Activated naive CD8-positive, alpha-beta T cell treated with anti-CD3 and anti-CD28 coated beads for 36 hours (primary cell): ENCODE measurements around the gene DAGLA. TPM values are rescaled to one million over a fixed set of nuclear protein-coding genes. Genes with fewer than 3 reads are reported as not detected.
A peak's percentile ranks its signal among the peaks of the same experiment; 100 is the strongest.
"Not testable (repeated sequence)": the region's sequence is repeated elsewhere in the genome, so short reads cannot be mapped to it uniquely, and the experiment has no call there.

ENCODE experiments used
- DNase-seq: peaks from one replicate; pipeline ENCODE4 v3.0.0; 2021
- H3K27ac Mint-ChIP-seq: one replicate; pipeline ENCODE4 v1.8.0; 2022; ENCODE audit warnings: mild to moderate bottlenecking, moderate library complexity, mixed read lengths
- H3K27me3 Mint-ChIP-seq: one replicate; pipeline ENCODE4 v1.8.0; 2022; ENCODE audit warnings: mild to moderate bottlenecking, mixed read lengths
- H3K36me3 Mint-ChIP-seq: one replicate; pipeline ENCODE4 v1.8.0; 2021; ENCODE audit warnings: mild to moderate bottlenecking, mixed read lengths
- H3K4me1 Mint-ChIP-seq: one replicate; pipeline ENCODE4 v1.8.0; 2021; ENCODE audit warnings: mixed read lengths
- H3K4me3 Mint-ChIP-seq: one replicate; pipeline ENCODE4 v1.8.0; 2022; ENCODE audit warnings: mild to moderate bottlenecking, moderate library complexity, mixed read lengths
- H3K9me3 Mint-ChIP-seq: one replicate; pipeline ENCODE4 v1.8.0; 2022; ENCODE audit warnings: mixed read lengths
- total RNA-seq, 2 experiments: library from RNA; stranded (reverse); gene quantifications; one replicate each; pipeline ENCODE4 v1.2.3, GENCODE V29; 2021

Gene DAGLA
- under 1 TPM; 0.12 to 0.22 TPM for total RNA-seq

GRCh38 chr11:61679893-61680621, at the start of gene DAGLA:
DAGLA (plus strand) TSS chr11:61680391; CDS start chr11:61720156, 39,765 bp downstream.
- H3K9me3 Mint-ChIP-seq = no peaks in the 10 kb centered on the region
- H3K27ac Mint-ChIP-seq = no peak within 1 kb of the TSS
- H3K36me3 Mint-ChIP-seq = no peaks in the 10 kb centered on the region
- H3K4me3 Mint-ChIP-seq = peak within 1 kb of the TSS; percentile 54
- H3K27me3 Mint-ChIP-seq = peaks cover 4% of the 10 kb centered on the region
- H3K4me1 Mint-ChIP-seq = peaks cover 3% of the 10 kb centered on the region
- peak; percentile 79 for DNase-seq

GRCh38 chr11:61632096-61632495, 48.1 kb upstream of the DAGLA start:
- DNase-seq = no peak
- Mint-ChIP-seq H3K36me3 (no peaks in the 10 kb centered on the region), H3K4me3 (no peak overlapping the region), H3K4me1 (peaks cover 7% of the 10 kb centered on the region), H3K27ac (no peak overlapping the region), H3K9me3 (no peaks in the 10 kb centered on the region), H3K27me3 (no peaks in the 10 kb centered on the region)

GRCh38 chr11:61635304-61635703, 44.9 kb upstream of the DAGLA start:
- no peak overlapping the region for H3K4me3 Mint-ChIP-seq
- no peaks in the 10 kb centered on the region for H3K9me3 Mint-ChIP-seq
- no peaks in the 10 kb centered on the region for H3K36me3 Mint-ChIP-seq
- no peaks in the 10 kb centered on the region for H3K4me1 Mint-ChIP-seq
- DNase-seq = no peak
- no peak overlapping the region for H3K27ac Mint-ChIP-seq
- H3K27me3 Mint-ChIP-seq = no peaks in the 10 kb centered on the region

GRCh38 chr11:61635787-61636186, 44.4 kb upstream of the DAGLA start:
- Mint-ChIP-seq H3K36me3 (no peaks in the 10 kb centered on the region), H3K4me1 (no peaks in the 10 kb centered on the region), H3K4me3 (no peak overlapping the region), H3K27ac (no peak overlapping the region), H3K27me3 (no peaks in the 10 kb centered on the region), H3K9me3 (no peaks in the 10 kb centered on the region)
- no peak for DNase-seq

GRCh38 chr11:61636676-61637075, 43.5 kb upstream of the DAGLA start:
- Mint-ChIP-seq H3K27me3 (no peaks in the 10 kb centered on the region), H3K27ac (no peak overlapping the region), H3K4me1 (no peaks in the 10 kb centered on the region)

GRCh38 chr11:61637277-61637676, 42.9 kb upstream of the DAGLA start:
- no peak overlapping the region for H3K4me3 Mint-ChIP-seq
- H3K36me3 Mint-ChIP-seq = no peaks in the 10 kb centered on the region
- H3K27ac Mint-ChIP-seq = no peak overlapping the region
- H3K9me3 Mint-ChIP-seq = no peaks in the 10 kb centered on the region
- no peaks in the 10 kb centered on the region for H3K27me3 Mint-ChIP-seq
- no peak for DNase-seq
- H3K4me1 Mint-ChIP-seq = no peaks in the 10 kb centered on the region

More at GRCh38 chr11:61636676-61637075, 43.5 kb upstream of the DAGLA start:
- Mint-ChIP-seq H3K9me3 (no peaks in the 10 kb centered on the region), H3K4me3 (no peak overlapping the region), H3K36me3 (no peaks in the 10 kb centered on the region)
- no peak for DNase-seq

GRCh38 chr11:61639816-61640443, 40.3 kb upstream of the DAGLA start:
- H3K27me3 Mint-ChIP-seq = no peaks in the 10 kb centered on the region

GRCh38 chr11:61642162-61642561, 38.0 kb upstream of the DAGLA start:
- H3K4me1 Mint-ChIP-seq = no peaks in the 10 kb centered on the region
- no peaks in the 10 kb centered on the region for H3K27me3 Mint-ChIP-seq
- DNase-seq = no peak
- no peak overlapping the region for H3K27ac Mint-ChIP-seq
- no peak overlapping the region for H3K4me3 Mint-ChIP-seq
- no peaks in the 10 kb centered on the region for H3K36me3 Mint-ChIP-seq
- no peaks in the 10 kb centered on the region for H3K9me3 Mint-ChIP-seq

More at GRCh38 chr11:61639816-61640443, 40.3 kb upstream of the DAGLA start:
- Mint-ChIP-seq H3K27ac (no peak overlapping the region), H3K4me3 (no peak overlapping the region), H3K36me3 (no peaks in the 10 kb centered on the region), H3K9me3 (no peaks in the 10 kb centered on the region), H3K4me1 (no peaks in the 10 kb centered on the region)
- no peak for DNase-seq

GRCh38 chr11:61645179-61645868, 34.9 kb upstream of the DAGLA start:
- Mint-ChIP-seq H3K4me3 (no peak overlapping the region), H3K9me3 (no peaks in the 10 kb centered on the region), H3K27me3 (no peaks in the 10 kb centered on the region), H3K36me3 (no peaks in the 10 kb centered on the region), H3K4me1 (no peaks in the 10 kb centered on the region), H3K27ac (no peak overlapping the region)
- DNase-seq = no peak

- Mint-ChIP-seq H3K36me3 (no peaks in the 10 kb centered on the region), H3K9me3 (no peaks in the 10 kb centered on the region), H3K4me1 (no peaks in the 10 kb centered on the region), H3K4me3 (no peak overlapping the region), H3K27ac (no peak overlapping the region), H3K27me3 (peaks cover 8% of the 10 kb centered on the region)
- DNase-seq = no peak
These were observed 32.7 kb upstream of the DAGLA start for GRCh38 chr11:61647529-61647928.

GRCh38 chr11:61650781-61651571, 29.2 kb upstream of the DAGLA start:
- no peaks in the 10 kb centered on the region for H3K4me1 Mint-ChIP-seq
- no peak overlapping the region for H3K27ac Mint-ChIP-seq
- DNase-seq = no peak
- no peak overlapping the region for H3K4me3 Mint-ChIP-seq
- no peaks in the 10 kb centered on the region for H3K9me3 Mint-ChIP-seq
- no peaks in the 10 kb centered on the region for H3K36me3 Mint-ChIP-seq
- peaks cover 19% of the 10 kb centered on the region for H3K27me3 Mint-ChIP-seq

- Mint-ChIP-seq H3K27me3 (peaks cover 19% of the 10 kb centered on the region), H3K9me3 (no peaks in the 10 kb centered on the region)
These were observed 28.1 kb upstream of the DAGLA start for GRCh38 chr11:61652135-61652534.

GRCh38 chr11:61654397-61654829, 25.8 kb upstream of the DAGLA start:
- H3K4me3 Mint-ChIP-seq = no peak overlapping the region
- no peaks in the 10 kb centered on the region for H3K9me3 Mint-ChIP-seq
- no peak overlapping the region for H3K27ac Mint-ChIP-seq
- DNase-seq = no peak
- no peaks in the 10 kb centered on the region for H3K4me1 Mint-ChIP-seq
- H3K36me3 Mint-ChIP-seq = no peaks in the 10 kb centered on the region
- peaks cover 19% of the 10 kb centered on the region for H3K27me3 Mint-ChIP-seq

More at GRCh38 chr11:61652135-61652534, 28.1 kb upstream of the DAGLA start:
- no peaks in the 10 kb centered on the region for H3K4me1 Mint-ChIP-seq
- DNase-seq = no peak
- H3K4me3 Mint-ChIP-seq = no peak overlapping the region
- H3K36me3 Mint-ChIP-seq = no peaks in the 10 kb centered on the region
- H3K27ac Mint-ChIP-seq = no peak overlapping the region

- H3K4me1 Mint-ChIP-seq, H3K4me3 Mint-ChIP-seq, H3K36me3 Mint-ChIP-seq, DNase-seq, H3K9me3 Mint-ChIP-seq, H3K27ac Mint-ChIP-seq: not testable (repeated sequence)
- H3K27me3 Mint-ChIP-seq = peaks cover 19% of the 10 kb centered on the region
These were observed 24.7 kb upstream of the DAGLA start for GRCh38 chr11:61655266-61656159.
